GM06990 (cell line): Measurements from ENCODE around the gene OAT.
A peak's percentile ranks its signal among the peaks of the same experiment; 100 is the strongest.
"Not testable (repeated sequence)": the region's sequence is repeated elsewhere in the genome, so short reads cannot be mapped to it uniquely, and the experiment has no call there.

Experiments used
- DNase-seq: peaks from one replicate; pipeline ENCODE4 v3.0.0-alpha.2; 2011; ENCODE audit not compliant: insufficient read length; ENCODE audit errors: extremely low read depth
- H3K27me3 ChIP-seq: replicated peaks from 2 replicates; pipeline ENCODE4 v1.6.0; 2011; ENCODE audit warnings: low read length; ENCODE audit not compliant: control insufficient read depth, insufficient read depth
- H3K36me3 ChIP-seq: 2 replicates; pipeline ENCODE4 v1.5.1; 2011; ENCODE audit warnings: low read length; ENCODE audit not compliant: control insufficient read depth, insufficient read depth
- H3K4me3 ChIP-seq: replicated peaks from 2 replicates; pipeline ENCODE4 v1.5.1; 2011; ENCODE audit warnings: low read depth, mild to moderate bottlenecking, control low read depth, low read length
- TF ChIP-seq, protein P1 (sequence below): IDR thresholded peaks from 2 replicates; pipeline ENCODE4 v1.5.1; 2011; ENCODE audit warnings: low read length, control low read depth, mild to moderate bottlenecking, inconsistent platforms; ENCODE audit not compliant: insufficient read depth, poor library complexity, severe bottlenecking

The OAT gene

DNA sequence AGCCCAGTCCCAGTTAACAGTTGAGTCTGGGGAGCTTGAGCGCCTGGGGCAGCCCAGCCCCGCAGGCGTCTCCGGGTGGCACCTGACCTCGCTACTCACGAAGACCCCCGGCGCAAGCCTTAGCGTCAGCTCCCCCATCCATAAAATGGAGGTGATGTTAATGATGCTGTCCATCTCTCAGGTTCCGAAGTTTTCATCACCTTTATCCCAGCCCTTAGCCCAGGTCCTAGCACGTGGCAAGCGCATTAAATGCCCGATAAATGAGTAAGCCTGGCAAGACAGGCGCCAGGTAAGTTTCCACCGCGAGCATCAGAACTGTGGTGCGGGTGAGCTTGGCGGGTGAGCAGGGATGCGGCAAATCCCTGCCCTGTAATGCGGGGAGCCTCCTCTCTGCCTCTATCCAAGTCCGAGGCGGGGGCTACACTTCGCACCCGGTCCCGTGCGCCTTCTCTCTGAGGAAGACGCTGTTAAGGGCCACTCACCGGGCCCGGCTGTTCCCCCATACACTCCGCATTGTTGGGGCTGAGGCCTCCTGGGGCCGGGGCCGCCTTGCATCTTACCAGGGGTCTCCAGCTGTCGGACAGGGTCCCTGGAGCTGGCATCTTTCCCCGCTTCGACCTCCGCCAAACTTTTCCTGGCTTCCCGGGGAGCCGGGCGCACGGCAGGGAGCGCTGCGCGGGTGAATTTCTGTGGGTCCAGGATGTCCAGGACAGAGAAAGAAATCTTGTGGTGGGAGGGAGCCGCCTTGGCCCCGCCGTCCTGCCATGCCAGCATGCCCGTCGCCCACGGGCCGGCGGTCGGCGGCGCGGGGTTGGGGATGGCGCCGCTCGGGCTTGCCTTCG lies 30.7 kb upstream of the OAT start:
- TF ChIP-seq, protein P1, sequence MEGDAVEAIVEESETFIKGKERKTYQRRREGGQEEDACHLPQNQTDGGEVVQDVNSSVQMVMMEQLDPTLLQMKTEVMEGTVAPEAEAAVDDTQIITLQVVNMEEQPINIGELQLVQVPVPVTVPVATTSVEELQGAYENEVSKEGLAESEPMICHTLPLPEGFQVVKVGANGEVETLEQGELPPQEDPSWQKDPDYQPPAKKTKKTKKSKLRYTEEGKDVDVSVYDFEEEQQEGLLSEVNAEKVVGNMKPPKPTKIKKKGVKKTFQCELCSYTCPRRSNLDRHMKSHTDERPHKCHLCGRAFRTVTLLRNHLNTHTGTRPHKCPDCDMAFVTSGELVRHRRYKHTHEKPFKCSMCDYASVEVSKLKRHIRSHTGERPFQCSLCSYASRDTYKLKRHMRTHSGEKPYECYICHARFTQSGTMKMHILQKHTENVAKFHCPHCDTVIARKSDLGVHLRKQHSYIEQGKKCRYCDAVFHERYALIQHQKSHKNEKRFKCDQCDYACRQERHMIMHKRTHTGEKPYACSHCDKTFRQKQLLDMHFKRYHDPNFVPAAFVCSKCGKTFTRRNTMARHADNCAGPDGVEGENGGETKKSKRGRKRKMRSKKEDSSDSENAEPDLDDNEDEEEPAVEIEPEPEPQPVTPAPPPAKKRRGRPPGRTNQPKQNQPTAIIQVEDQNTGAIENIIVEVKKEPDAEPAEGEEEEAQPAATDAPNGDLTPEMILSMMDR: no peak
- Histone ChIP-seq H3K4me3 (no peak overlapping the region), H3K36me3 (no peaks in the 10 kb centered on the region), H3K27me3 (peaks cover 6% of the 10 kb centered on the region; the same call in 1 of the 2 replicates)
- DNase-seq: no peak

DNA sequence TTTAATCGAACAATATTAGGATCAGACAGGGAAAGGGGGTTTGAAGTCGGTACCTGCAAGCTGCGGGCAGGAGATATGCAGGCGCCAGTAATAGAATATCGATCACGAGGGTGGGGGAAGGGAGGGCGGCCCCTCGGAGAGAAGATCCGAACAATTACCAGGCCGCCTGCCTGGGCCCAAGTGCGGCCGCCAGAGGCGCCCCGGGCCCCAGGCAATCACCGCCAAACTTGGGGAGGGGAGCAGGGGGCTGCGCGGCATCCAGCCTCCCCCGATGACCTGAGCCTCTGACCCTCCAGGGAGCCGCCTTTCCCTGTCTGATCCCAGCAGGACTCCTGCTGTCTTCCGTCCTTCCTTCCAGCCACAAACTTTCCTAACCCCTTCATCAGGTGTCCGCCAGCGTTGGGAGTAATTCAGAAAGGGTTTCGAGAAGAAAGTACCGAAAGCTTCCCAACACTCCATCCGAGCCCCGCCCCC lies 30.0 kb upstream of the OAT start:
- Histone ChIP-seq H3K36me3 (no peaks in the 10 kb centered on the region), H3K27me3 (peaks cover 6% of the 10 kb centered on the region; the same call in 1 of the 2 replicates), H3K4me3 (no peak overlapping the region)
- TF ChIP-seq, protein P1: peak; percentile 6
- DNase-seq: no peak

DNA sequence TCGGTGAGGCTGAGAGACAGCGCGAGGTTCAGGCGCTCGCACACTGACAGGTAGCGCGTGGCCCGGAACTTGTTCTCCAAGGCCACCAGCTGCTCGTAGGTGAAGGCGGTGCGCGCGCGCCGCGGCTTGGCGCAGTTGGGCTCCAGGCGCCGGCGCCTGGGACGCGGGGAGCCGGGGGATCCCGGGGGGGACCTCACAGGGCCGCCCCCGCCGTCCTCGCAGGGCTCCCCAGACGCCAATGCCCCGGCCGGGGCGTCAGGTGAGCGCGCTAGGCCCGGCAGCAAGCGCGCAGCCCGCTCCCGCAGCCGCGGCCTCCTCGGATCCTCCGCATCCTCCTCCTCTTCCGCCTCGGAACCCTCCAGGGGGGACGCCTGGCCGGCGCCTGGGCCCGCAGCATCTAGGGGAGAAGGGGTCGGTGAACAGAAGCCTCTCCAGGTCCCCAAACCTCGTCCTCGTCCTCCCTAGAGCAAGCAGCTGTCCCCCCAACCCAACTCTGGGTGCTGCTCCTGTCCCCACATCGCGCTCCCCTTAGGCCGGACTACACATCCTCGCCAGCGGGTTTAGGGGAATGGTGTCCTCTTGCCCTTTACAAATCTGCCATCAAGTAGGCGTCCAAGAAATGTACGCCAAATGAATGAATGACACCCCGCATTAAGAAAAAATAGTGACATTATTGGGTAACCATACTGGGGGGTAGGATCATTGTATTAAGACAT lies 29.2 kb upstream of the OAT start:
- Histone ChIP-seq H3K36me3 (no peaks in the 10 kb centered on the region), H3K27me3 (peaks cover 6% of the 10 kb centered on the region; the same call in 1 of the 2 replicates), H3K4me3 (no peak overlapping the region)
- TF ChIP-seq, protein P1: no peak
- no peak for DNase-seq

DNA sequence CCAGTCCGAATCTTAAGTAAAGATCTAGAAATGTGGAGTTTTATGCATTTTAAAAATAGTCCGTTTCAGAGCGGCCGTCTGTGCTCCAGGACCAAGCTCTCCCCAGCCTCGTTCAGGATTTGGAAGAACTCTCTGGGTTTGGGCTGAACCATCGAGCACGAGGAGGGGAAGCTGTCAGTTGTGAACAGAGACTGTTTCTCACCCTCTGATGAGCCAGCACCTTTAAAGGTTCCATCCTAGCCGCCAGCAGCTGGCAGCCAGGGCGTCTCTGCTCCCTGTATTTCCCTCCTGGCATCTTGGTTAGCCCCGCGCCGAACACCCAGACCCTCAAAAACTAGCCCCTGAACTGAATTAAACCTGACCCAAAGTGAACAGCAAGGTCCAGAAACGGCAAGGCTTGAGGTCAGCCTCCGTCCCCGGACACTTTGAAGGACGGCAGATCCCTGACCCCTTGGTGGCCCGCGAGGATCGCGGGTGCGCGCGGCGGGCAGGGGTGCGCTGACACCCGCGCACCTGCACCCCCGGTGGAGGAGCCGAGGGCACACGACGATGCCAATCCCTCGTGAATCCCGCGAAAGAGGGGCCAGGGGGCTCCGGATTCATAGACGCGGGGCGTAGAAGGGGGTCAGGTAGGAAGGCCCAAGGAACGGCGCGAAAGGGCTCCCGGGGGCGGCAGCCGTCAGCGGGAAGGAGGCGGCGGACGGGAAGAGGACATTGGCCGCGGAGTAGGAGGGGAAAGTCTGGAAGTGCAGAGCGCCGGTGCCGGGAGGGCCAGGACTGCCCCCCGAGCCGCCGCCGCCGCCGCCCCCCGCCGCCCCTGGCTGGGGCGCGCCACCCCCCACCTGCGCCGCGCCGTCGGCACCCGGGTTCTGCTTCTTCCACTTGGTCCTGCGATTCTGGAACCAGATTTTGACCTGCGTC lies 28.4 kb upstream of the OAT start:
- Histone ChIP-seq H3K4me3 (no peak overlapping the region), H3K36me3 (no peaks in the 10 kb centered on the region), H3K27me3 (peaks cover 6% of the 10 kb centered on the region; the same call in 1 of the 2 replicates)
- TF ChIP-seq, protein P1: no peak
- DNase-seq: no peak

DNA sequence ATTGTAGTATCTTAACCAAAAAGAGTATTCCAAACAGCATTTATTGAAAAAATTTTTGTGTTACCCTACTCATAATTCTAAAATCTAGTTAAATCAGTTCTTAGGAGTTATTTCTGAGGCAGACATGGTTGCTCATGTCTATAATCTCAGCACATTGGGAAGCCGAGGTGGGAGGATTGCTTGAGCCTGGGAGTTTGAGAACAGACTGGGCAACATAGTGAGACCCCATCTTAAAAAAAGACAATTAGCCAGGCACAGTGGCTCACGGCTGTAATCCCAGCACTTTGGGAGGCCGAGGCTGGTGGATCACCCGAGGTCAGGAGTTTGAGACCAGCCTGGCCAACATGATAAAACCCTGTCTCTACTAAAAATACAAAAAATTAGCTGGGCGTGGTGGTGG lies 23.0 kb upstream of the OAT start:
- not testable (repeated sequence) for H3K4me3 ChIP-seq, DNase-seq, H3K27me3 ChIP-seq, H3K36me3 ChIP-seq
